GM19023 (cell line): ENCODE measurements around the gene TANK.

Experiments
- ATAC-seq: cut with Tn5 transposase; IDR thresholded peaks from one replicate; pipeline ENCODE4 v1.9.1; 2021; ENCODE audit warnings: mild to moderate bottlenecking, moderate library complexity; ENCODE audit not compliant: unreplicated experiment

Gene TANK, protein sequence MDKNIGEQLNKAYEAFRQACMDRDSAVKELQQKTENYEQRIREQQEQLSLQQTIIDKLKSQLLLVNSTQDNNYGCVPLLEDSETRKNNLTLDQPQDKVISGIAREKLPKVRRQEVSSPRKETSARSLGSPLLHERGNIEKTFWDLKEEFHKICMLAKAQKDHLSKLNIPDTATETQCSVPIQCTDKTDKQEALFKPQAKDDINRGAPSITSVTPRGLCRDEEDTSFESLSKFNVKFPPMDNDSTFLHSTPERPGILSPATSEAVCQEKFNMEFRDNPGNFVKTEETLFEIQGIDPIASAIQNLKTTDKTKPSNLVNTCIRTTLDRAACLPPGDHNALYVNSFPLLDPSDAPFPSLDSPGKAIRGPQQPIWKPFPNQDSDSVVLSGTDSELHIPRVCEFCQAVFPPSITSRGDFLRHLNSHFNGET

DNA sequence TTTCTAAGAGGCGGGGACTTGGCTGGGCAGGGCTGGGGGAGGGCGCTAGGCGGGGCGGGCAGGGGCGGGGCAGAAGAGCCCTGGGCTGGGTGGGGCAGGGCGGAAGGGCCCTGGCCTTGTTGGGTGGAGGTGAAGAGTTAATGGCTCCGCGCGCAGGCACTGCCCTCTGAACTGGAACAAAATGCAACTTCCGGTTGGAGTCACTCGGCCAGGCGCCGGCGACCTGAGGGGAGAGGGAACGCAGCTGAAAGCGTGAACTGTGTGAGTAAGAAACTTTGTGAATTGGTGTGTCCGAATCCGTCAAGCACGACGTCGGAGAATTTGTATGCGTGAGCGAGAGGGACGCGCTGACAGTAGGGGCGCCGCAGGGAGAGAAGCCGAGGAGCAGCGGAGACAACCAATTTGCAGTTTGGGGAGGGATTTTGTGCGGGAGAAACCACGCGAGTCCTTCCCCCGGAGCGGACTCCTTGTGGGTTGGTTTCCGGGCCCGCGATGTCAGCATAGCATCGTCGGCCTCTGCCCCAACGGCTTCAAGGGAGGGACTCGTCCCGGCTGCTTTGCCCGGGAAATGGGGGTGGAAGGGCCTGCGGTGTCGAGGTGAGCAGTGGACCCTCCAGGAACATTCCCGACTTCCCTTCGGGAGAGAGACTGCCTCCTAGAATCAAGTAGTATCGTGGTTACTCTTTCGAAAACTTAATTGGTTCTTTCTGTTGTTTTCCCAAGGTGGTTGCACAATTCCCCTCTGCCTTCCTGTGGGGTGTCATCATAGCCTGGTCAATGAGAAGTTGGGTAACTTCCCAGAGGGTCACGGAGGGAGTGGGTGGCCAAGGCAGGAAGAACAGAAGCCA, at the start of gene TANK:
Gene TANK, plus strand, starts transcription at position 203 of the 848 bp plus-strand sequence. CDS start 19,235 bp downstream, outside the sequence.
- ATAC-seq = peak; percentile 91

DNA sequence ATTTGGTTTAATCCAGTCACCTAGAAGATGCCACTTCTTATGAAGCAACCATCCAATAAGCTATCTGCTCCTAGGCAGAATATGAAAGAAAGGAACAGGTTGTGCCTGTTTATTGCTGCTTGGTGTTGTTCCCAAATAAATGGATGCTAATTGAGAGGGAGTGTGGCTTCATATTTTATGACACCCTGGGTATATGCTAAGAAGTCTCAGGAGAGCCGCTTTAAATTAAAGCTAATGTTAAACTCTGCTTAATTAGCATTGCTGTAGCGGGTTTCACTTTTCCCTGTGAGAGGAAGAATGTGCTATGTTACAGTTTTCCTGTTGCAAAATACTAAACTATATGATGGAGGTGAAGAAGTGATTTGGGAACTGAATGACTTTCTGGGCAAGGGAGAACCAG, 48.7 kb upstream of the TANK start:
- ATAC-seq = no peak

DNA sequence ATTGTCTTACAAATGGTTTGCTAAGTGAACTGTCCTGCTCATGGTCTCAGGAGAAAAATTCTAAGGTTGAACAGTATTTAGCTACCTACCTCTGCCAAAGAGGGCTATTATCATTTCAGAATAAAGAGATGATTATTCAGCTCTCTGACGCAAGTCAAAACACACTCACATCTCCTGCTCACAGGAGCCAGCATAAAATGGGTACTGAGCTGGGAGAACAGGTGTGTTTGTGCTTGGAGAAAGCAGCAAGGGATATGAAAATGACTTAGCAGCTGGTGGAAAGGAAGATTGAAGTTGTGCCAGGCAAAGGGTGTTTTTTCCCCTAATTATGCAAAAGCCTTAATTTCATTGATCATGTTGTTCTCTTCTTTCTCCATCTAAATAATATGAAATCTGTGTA, 47.3 kb upstream of the TANK start:
- ATAC-seq = no peak

DNA sequence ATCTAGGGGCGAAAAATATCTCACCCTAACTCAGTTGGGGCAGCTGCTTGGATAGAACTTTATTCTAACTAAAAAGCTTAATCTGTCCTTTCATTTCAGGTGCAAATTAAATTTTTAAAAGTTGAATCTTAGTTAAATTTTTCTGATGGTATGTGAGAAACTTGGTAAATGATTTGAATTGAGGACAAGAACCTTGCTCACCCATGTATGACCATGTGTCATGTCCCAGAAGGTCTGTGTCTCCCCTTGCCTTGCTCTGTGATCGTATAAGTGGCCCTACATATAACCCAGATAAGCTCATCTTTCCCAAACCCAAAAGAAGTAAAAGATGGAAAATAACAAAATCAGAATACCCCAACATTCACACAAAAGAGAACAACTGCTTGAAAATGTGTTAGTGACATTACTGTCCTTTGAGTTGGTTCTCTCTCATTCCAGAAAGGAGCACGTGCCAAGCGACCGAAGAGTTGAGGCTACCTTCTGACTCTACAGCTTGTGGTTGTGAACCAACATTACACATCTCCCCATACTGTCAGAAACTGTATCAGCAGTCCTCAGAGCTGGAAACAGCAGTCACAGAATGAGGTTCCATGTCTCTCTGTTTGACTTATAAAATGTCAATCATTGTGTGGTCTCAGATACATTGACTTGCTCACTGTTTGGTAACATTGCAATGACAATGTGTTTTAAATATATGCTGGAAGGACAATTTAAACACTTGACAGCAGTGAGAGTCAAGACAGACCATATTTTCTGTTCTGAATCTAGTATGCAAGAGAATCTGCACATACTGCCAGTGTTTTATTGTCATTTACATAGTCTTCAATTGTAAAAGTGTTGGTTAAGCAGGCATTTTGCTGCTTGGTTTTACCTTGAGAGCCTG, 46.3 kb upstream of the TANK start:
- no peak for ATAC-seq

DNA sequence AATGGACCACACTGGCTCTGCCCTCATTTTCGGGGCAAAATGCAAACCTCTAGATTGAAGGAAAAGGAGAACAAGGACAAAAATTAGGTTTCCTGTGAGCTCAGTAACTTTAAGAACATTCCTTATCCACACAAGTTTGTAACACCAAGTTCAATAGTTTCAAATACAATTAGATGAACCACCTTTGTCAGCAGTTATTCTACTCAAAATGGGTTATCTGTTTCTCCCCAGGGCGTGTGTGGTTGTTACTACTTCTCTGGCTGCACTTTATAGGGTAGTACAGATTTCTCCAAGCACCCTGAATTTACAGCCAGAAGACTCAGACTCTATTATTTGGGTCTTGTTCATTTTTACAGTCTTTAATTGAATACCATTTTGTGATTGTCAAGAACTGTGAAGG, 45.0 kb upstream of the TANK start:
- ATAC-seq = no peak

DNA sequence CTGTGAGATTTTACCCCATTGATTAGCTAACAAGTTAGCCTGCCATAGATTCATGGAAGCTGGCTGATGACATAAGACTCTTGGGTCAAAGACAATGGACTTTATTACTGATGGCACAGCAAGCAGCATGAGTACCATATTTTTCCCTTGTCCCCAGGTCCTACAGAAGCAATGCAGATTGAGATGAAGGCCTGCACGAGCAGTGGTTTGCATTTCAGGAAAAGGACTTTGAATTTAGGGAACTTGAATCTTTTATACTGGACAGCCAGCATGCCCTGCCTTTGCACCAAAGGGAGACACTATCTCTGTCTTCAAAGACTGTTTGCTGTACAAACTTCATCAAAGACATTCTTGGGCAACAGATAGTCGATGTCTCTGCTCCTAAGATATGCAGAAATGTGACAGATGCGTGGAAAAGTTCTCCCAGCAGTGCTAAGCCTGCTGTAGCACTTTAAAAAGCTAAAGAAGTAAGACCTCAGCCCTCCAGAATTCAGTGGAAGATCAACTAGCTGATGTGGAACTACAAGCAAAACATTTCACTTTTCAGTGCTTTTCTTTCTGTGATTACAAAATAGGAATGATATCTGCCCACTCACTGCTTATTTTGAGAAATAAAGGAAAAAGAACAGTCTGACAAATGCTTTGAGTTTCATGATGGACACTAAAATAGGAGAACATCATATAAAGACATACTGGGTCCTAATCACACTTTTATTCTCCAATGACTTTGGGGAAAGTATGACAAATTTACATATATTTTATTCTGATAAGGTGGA, 44.4 kb upstream of the TANK start:
- ATAC-seq = no peak

DNA sequence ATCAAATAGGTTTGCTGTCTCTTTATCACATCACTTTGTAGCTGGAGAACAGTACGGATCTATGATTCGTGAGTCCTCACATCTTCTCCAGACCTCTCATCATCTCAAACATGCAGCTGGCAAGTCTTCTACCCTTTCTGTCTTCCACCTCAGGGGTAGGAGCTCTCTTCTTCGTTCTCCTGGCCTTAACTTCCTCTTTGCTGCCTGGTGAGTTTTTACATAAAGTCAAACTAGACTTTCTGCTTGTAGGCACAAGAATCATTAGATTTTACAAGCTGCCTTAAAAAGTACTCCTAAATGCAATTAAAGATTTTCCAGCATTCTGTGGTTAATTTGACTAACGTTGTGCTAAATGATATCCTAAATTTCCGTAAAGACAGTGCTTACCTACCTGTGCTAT, 43.7 kb upstream of the TANK start:
- no peak for ATAC-seq

DNA sequence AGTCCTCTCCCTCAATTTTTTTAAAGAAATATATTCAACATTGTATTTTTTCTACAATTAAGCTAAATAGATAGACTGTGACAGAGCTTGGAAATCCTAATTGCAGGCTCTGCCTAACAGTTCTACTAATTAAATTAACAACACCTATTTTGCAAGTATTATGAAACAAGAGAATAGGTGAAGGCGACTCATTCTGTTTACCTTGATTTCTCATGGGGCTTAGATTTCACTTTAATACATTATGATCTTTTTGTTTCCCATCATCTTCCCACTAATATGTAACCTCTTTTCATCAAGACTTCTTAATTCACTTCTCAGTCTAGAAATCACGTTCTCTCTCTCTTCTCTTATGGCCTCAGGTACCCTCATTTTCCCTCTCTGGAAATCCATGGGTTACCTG, 42.7 kb upstream of the TANK start:
- no peak for ATAC-seq

DNA sequence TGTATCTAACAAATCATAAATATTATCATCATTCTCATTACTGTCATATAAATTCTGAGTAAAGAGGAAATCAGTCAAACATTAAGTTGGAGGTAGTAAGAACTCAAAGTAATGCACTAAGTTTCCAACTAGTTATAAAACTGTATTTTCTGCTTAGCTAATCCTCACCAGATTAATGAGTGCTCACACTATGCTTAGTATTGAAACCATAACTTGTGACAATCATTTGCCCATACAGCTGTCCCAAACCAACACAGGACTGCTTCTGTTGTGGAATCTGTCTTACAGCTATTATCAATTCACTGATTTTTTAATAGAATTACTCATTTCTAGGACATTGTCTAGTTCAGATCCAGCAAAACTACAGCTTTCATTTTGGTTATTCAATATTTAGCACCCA, 41.5 kb upstream of the TANK start:
- ATAC-seq = no peak

DNA sequence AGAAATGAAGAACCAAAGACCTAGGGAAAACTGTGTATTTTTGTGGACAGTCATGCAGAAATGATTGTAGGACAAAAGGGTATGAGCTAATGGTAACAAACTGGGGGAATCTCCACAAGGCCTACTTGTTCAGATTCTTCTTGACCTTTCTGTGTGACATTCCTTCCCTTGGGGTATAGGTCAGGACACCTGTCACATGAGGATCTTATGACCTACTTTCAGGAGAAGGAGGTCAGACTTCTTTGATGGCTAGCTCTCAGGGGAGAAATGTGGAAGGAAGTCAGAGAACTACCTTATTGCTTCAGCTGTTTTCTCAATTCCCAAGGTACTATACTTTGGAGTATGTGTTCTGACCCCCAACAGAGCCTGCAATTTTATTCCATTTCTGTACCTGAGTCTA, 40.7 kb upstream of the TANK start:
- no peak for ATAC-seq

DNA sequence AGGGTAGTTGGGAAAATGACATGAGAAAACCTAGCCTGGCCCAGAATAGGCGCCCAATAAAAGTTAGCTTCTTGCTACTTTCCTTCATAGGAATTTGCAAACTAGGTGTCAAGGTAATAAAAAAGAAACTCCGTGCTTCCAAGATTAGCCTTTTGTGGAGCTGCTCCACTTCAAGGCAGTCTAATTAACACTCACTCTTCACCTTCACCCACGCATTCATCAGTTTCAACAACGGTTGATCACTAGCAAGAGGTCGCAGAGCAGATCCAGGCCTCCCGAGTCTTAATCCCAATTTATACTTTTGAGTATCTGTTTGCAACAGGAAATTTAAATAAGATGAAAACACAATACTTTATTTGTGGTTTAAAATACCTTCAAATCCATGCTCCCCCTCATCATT, 39.5 kb upstream of the TANK start:
- ATAC-seq = no peak

DNA sequence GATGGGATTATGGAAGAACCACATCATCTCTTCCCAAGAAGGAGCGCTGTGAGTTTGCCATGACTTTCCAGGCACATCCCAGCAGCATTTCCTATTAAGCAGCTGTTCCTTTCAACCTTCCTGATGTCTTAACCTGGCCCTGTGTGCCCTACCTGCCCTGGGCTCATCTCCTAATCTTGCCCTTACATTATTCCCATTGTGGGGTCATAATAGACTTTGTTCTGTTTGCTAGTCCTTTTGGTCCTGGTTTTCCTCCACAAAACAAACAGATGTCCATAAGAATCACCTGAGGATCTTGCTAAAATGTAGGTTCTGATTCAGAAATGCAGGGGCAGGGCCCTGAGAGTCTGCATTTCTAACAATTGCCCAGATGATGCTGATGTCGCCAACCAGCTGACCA, 38.6 kb upstream of the TANK start:
- no peak for ATAC-seq

DNA sequence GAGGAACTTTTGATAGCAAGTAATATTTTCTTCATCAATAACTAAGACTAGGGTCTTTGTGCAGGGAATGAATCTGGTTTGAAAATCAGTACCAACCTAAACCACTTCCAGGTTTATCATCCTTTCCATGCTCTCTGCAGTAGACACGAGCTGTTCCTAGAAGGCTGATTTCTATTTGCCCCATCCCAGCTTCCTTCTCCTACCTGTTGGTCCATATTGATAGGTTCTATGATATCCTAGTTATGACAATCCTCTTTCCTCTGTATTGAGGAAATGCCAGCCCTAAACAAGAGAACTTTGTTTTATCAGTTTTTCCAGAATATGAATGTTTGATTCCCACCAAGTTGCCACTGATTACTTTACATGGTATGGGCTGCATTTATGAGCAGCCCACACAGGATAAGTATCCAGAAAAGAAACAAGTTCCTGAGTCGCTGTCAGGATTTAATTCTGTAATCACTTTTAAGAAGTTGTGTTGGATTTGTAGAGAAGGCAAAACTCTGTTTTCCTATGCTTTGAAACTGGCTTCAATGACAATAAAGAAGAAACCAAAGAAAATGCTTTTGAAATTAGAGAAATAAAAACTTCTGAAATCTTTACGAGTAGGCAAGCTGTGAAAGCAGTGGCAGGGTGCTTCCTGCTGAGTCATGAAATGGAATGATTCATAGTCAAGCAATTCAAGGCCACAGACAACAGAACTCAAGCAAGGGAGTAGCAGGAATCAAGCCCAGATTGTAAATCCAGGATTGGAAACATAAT, 37.3 kb upstream of the TANK start:
- ATAC-seq = peak; percentile 74

DNA sequence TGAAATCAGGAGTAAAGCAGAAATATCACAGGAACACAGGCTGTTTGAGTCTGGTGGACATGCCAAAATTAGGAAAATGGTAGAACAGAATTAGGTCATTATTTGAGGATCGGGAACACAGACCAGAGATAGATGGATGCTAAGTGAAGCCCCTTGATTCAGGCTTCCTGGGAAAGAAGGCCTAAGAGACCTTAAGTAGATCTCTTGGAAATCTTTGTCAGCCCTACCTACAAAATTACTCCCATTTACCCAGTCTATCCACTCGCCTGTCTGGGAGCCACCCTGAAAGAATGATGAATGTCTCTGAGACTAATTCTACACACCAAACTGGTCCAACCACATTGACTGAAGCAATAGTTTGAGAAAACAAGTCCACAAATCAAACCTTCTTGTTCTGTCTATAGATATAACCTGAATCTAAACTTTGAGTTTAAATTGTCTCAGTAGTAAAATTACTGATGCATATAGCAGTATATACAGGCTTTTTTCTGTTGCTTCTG, 36.6 kb upstream of the TANK start:
- no peak for ATAC-seq

DNA sequence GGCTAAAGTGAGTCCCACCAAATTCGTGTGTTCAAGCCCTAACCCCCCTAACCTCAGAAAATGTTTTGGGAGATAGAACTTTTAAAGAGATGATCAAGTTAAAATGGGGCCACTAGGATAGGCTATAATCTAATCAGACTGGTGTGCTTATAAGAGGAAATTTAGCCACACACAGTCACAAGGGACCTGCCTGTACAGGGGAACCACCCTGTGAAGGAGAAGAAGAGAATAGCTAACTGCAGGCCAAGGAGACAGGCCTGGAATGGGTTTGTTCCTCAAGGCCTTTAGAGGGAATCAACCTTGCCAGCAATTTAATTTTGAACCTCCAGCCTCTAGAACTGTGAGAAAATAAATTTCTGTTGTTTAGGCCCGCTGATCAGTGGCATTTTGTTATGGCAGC, 36.0 kb upstream of the TANK start:
- no peak for ATAC-seq

DNA sequence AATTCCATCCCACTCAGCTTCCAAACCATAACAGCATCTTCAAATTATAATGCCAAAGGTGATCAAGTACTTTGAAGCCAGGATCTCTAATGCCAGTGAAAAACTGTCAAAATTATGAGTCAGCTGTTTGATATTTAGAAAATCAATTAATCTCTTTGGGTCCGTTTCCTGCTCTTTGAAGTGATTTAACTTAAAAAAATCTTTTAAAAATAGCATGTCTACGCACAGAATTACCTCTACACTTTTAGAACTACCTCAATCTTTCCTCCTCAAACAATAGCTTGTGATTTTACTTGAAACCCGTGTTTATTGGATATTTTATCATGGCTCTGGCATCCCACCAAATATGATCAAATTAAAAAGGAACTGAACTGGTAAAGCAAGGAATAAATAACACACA, 31.3 kb upstream of the TANK start:
- no peak for ATAC-seq

DNA sequence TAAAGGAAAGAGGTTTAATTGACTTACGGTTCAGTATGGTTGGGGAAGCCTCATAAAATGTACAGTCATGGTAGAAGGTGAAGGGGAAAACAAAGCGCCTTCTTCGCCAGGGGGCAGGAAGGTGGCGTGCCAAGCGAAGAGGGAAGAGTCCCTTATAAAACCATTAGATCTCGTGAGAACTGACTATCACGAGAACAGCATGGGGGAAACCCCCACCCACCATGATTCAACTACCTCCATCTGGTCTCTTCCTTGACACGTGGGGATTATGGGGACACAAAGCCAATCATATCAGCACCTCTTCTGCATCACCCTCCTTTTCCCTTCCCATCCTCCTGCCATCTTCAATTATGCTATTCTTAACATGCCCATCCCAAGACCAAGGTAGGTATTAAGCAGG, 29.9 kb upstream of the TANK start:
- ATAC-seq = no peak

DNA sequence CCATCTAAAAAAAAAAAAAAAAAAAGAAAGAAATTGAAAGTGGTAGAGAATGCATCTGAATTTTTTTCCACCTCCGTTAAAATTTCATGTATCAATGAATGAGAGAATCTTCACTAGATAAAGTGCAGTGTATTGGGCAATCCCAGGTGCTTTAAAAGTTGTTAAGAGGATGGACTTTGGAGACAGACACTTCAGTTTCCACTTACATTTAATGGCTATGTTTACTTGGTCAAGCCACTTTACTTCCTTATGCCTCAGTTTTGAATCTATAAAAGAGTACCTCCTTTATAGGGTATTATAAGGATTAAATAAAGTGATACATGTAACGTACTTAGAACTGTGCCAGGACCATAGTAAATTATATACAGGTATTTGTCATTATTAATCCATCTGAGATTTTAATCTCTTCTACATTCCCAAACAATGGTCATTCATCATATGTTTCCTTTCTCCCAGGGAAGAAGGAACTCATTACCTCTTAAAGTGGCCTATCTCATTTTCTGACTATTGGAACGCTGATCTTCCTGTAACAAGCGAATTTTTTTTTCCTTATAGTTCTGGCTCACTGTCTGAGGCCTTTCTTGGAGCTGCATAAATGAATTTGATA, 29.1 kb upstream of the TANK start:
- no peak for ATAC-seq

DNA sequence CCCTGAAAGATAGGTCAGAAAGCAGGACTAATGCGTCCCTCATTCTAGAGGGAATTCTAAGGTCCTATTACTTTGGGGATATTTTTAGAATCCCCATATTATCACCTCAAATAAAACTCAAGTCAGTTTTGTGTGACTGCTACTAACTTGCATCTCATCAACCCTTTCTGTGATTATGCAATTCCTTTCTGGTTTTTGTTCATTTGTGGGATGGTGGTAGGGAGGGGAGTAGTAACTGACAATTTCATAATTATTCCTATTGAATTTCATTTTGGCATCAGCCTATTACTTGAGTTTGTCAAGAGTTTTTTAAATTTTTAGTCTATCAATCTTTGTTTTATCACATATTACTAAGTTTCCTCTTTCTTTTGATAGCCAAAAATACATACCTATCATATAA, 28.4 kb upstream of the TANK start:
- ATAC-seq = no peak
